ENCODE results near the gene INPP4A.
"Not testable (repeated sequence)": the region's sequence is repeated elsewhere in the genome, so short reads cannot be mapped to it uniquely, and the experiment has no call there.

INPP4A gene

GRCh38 chr2:98592565-98592964 is 147.9 kb downstream of the INPP4A start:
- no peak for DNase-seq

GRCh38 chr2:98594665-98595064 is 150.0 kb downstream of the INPP4A start:
- DNase-seq, result not testable (repeated sequence)

- no peak for DNase-seq
Observed at GRCh38 chr2:98598781-98599428, 154.2 kb downstream of the INPP4A start.

GRCh38 chr2:98601532-98602132 is 157.0 kb downstream of the INPP4A start:
- peak in 1 of 2 experiments; percentile 42 for DNase-seq

- no peak for DNase-seq
Observed at GRCh38 chr2:98604547-98604946, 159.9 kb downstream of the INPP4A start.

GRCh38 chr2:98605076-98605475 is 160.4 kb downstream of the INPP4A start:
- DNase-seq, result no peak

- no peak for DNase-seq
Observed at GRCh38 chr2:98606431-98606830, 161.8 kb downstream of the INPP4A start.

- DNase-seq, result no peak
Observed at GRCh38 chr2:98607104-98607503, 162.4 kb downstream of the INPP4A start.

GRCh38 chr2:98607741-98608115 is 163.1 kb downstream of the INPP4A start:
- no peak for DNase-seq

GRCh38 chr2:98608116-98608961 is 163.7 kb downstream of the INPP4A start, which contains the start of the genes COA5 and UNC50:
Gene COA5 (minus strand): TSS chr2:98608512. CDS start chr2:98608405, 107 bp downstream.
Gene UNC50 (plus strand): TSS chr2:98608589. CDS start chr2:98609760, 1,171 bp downstream.
- DNase-seq, result peak; percentile 91 to 95

- peak in 1 of 2 experiments; percentile 31 for DNase-seq
Observed at GRCh38 chr2:98608962-98609604, 164.4 kb downstream of the INPP4A start.

GRCh38 chr2:98614024-98614739 is 169.5 kb downstream of the INPP4A start:
- no peak for DNase-seq

- DNase-seq, result no peak
Observed at GRCh38 chr2:98615481-98615880, 170.8 kb downstream of the INPP4A start.

- no peak for DNase-seq
Observed at GRCh38 chr2:98617149-98617548, 172.5 kb downstream of the INPP4A start.

GRCh38 chr2:98623657-98624056 is 179.0 kb downstream of the INPP4A start:
- DNase-seq, result no peak

- no peak for DNase-seq
Observed at GRCh38 chr2:98632351-98632750, 187.7 kb downstream of the INPP4A start.

- peak; percentile 66 to 71 for DNase-seq
Observed at GRCh38 chr2:98634406-98635092, 189.9 kb downstream of the INPP4A start.

GRCh38 chr2:98637401-98638147 is 192.9 kb downstream of the INPP4A start:
- peak; percentile 54 to 65 for DNase-seq

GRCh38 chr2:98643496-98644100 is 198.9 kb downstream of the INPP4A start:
- DNase-seq, result no peak

All from activated T-cell treated with anti-CD3 and anti-CD28 coated beads, Interleukin-2, amount 50 U/mL, for 48 hours (primary cell).